CD4-positive, alpha-beta T cell (primary cell): ENCODE measurements around the gene SMYD3. TPM values are rescaled to one million over a fixed set of nuclear protein-coding genes. Genes with fewer than 3 reads are reported as not detected.

Source experiments
- ATAC-seq: fragments of 200-7000 bp; cut with Tn5 transposase; one replicate; pipeline ENCODE4 v1.10.0; 2022; ENCODE audit warnings: mild to moderate bottlenecking; ENCODE audit not compliant: poor library complexity
- CTCF ChIA-PET: fragments of 350-600 bp; sonication (Branson Sonifier 250); formaldehyde crosslinking; loops from one replicate; lab custom pipeline; 2021; ENCODE audit warnings: antibody characterized with exemption, inconsistent platforms; lab: Charles Lee
- POLR2A ChIA-PET: fragments of 350-600 bp; sonication (Branson Sonifier 250); formaldehyde crosslinking; loops from one replicate; lab custom pipeline; 2021; ENCODE audit warnings: antibody characterized with exemption, inconsistent platforms; lab: Charles Lee
- DNase-seq, 14 experiments: peaks; one replicate each; pipeline ENCODE4 v3.0.0-alpha.2; 2013 to 2020; ENCODE audit warnings: mixed read lengths in 2 of 14
- H3K27ac ChIP-seq, 2 donors: one replicate each; pipeline versions ENCODE4 v1.5.1 to v1.7.0; 2013; ENCODE audit warnings: low read length in 2 of 2, low read depth in 1 of 2, mild to moderate bottlenecking in 1 of 2
- H3K27me3 ChIP-seq, 2 experiments: 1 replicate in 1 of 2; 2 replicates in 1 of 2; pipeline versions ENCODE4 v1.6.1 to v1.7.0; 2013; ENCODE audit warnings: low read length in 2 of 2, control low read depth in 1 of 2, mild to moderate bottlenecking in 1 of 2, moderate library complexity in 1 of 2; ENCODE audit not compliant: insufficient read depth in 2 of 2, control insufficient read depth in 1 of 2
- H3K36me3 ChIP-seq: one replicate; pipeline ENCODE4 v1.6.1; 2013; ENCODE audit warnings: low read length, control low read depth; ENCODE audit not compliant: insufficient read depth
- H3K4me1 ChIP-seq: one replicate; pipeline ENCODE4 v1.6.1; 2013; ENCODE audit warnings: low read length, control low read depth; ENCODE audit not compliant: insufficient read depth
- H3K4me3 ChIP-seq: one replicate; pipeline ENCODE4 v1.5.1; 2013; ENCODE audit warnings: mild to moderate bottlenecking, low read length, moderate library complexity
- H3K9me3 ChIP-seq, 2 experiments: 1 replicate in 1 of 2; 2 replicates in 1 of 2; pipeline versions ENCODE4 v1.6.1 to v1.7.0; 2013; ENCODE audit warnings: low read length in 2 of 2, mild to moderate bottlenecking in 2 of 2, control low read depth in 1 of 2, moderate library complexity in 1 of 2; ENCODE audit not compliant: control insufficient read depth in 1 of 2, insufficient read depth in 1 of 2
- H3K27ac Mint-ChIP-seq: one replicate; pipeline ENCODE4 v1.8.0; 2020; ENCODE audit warnings: mixed read lengths
- H3K27me3 Mint-ChIP-seq: one replicate; pipeline ENCODE4 v1.8.0; 2021; ENCODE audit warnings: mixed read lengths
- H3K36me3 Mint-ChIP-seq: one replicate; pipeline ENCODE4 v1.8.0; 2021; ENCODE audit warnings: low read depth, mixed read lengths
- H3K4me1 Mint-ChIP-seq: one replicate; pipeline ENCODE4 v1.8.0; 2021; ENCODE audit warnings: low read depth, mixed read lengths
- H3K4me3 Mint-ChIP-seq: one replicate; pipeline ENCODE4 v1.8.0; 2020; ENCODE audit warnings: mild to moderate bottlenecking, mixed read lengths
- H3K9me3 Mint-ChIP-seq: one replicate; pipeline ENCODE4 v1.8.0; 2020; ENCODE audit warnings: mixed read lengths
- intact Hi-C, 2 experiments: fragments of 100-400 bp; cut with DNase I in 1 of 2; cut with micrococcal nuclease in 1 of 2; formaldehyde crosslinking; loops; one replicate each; pipeline versions ENCODE4 v1.15.1 to v1.9.0; 2023 to 2025; cut with DNase I, micrococcal nuclease
- total RNA-seq, 174 experiments: library from RNA in 2 of 174; stranded (reverse) in 2 of 174; gene quantifications; one replicate each; pipeline ENCODE4 v1.2.3 and lab custom pipeline; 2021 to 2026
- TF ChIP-seq, protein P1 (sequence below): fragments of 200-600 bp; IDR thresholded peaks from one replicate; pipeline ENCODE4 v1.8.0; 2022; ENCODE audit warnings: antibody characterized with exemption, mild to moderate bottlenecking

Gene SMYD3
- total RNA-seq, 2 experiments from 2014 or later = 18.8 to 19.6 TPM

DNA sequence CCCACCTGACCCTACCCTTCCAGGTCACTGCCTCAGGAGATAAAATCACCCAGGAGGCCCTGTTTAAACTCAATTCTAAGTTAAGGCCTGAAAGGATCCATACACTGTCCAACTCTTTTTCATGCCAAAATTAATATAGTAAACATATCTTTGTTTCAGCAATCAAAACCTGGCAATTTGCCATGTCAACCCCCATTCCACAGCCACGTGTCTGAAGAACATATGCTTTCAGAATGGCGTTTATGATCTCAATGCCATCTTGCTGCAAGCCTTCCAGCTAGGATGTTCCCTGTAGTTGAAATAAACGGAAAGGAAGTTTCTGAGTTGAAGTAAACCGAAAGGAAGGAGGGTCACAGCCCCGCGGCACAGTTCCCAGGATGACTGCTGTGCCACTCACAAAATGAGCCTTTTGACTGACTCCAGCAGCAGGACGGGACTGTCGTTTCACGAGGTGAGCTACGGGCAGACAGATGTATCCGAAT, 472.0 kb downstream of the SMYD3 start:
- ATAC-seq (no peak), DNase-seq (no peak)
- Histone ChIP-seq H3K4me3 (no peak overlapping the region), H3K4me1 (no peaks in the 10 kb centered on the region), H3K27ac (no peak overlapping the region), H3K9me3 (peaks cover 0 to 5% of the 10 kb centered on the region in 2 experiments), H3K36me3 (no peaks in the 10 kb centered on the region), H3K27me3 (no peaks in the 10 kb centered on the region)
- intact Hi-C loops = no loop called here
- POLR2A ChIA-PET = no interaction called here
- no peaks in the 10 kb centered on the region for H3K4me1 Mint-ChIP-seq
- no peak overlapping the region for H3K27ac Mint-ChIP-seq
- H3K36me3 Mint-ChIP-seq = no peaks in the 10 kb centered on the region
- H3K9me3 Mint-ChIP-seq = no peaks in the 10 kb centered on the region
- TF ChIP-seq, protein P1, sequence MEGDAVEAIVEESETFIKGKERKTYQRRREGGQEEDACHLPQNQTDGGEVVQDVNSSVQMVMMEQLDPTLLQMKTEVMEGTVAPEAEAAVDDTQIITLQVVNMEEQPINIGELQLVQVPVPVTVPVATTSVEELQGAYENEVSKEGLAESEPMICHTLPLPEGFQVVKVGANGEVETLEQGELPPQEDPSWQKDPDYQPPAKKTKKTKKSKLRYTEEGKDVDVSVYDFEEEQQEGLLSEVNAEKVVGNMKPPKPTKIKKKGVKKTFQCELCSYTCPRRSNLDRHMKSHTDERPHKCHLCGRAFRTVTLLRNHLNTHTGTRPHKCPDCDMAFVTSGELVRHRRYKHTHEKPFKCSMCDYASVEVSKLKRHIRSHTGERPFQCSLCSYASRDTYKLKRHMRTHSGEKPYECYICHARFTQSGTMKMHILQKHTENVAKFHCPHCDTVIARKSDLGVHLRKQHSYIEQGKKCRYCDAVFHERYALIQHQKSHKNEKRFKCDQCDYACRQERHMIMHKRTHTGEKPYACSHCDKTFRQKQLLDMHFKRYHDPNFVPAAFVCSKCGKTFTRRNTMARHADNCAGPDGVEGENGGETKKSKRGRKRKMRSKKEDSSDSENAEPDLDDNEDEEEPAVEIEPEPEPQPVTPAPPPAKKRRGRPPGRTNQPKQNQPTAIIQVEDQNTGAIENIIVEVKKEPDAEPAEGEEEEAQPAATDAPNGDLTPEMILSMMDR = no peak
- no peaks in the 10 kb centered on the region for H3K27me3 Mint-ChIP-seq
- CTCF ChIA-PET = no interaction called here
- H3K4me3 Mint-ChIP-seq = no peak overlapping the region

DNA sequence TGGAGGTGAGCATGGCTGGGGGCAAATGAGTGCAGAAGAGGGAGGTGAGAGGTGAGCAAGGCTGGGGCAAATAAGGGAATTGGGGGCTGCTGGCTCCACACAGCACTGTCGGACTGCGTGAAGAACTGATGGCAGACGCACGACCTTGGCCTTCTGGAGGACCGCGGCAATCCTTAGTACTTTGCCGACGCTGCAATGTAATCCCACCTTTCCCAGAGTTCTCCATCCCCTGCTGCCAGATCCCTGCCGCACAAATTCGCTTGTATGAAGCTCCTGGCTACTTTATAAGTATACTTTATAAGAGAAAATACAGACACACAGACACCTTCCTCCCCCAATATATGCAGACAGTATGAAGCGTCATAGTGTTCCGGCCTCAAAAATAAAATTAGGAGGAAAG, 472.4 kb downstream of the SMYD3 start:
- Histone ChIP-seq H3K27me3 (no peaks in the 10 kb centered on the region), H3K9me3 (peaks cover 0 to 5% of the 10 kb centered on the region in 2 experiments), H3K4me1 (no peaks in the 10 kb centered on the region), H3K4me3 (no peak overlapping the region), H3K36me3 (no peaks in the 10 kb centered on the region), H3K27ac (no peak overlapping the region)
- ATAC-seq = no peak
- no peaks in the 10 kb centered on the region for H3K36me3 Mint-ChIP-seq
- POLR2A ChIA-PET = no interaction called here
- no peak overlapping the region for H3K4me3 Mint-ChIP-seq
- H3K27me3 Mint-ChIP-seq = no peaks in the 10 kb centered on the region
- CTCF ChIA-PET = no interaction called here
- TF ChIP-seq, protein P1 = no peak
- H3K4me1 Mint-ChIP-seq = no peaks in the 10 kb centered on the region
- H3K27ac Mint-ChIP-seq = no peak overlapping the region
- no peaks in the 10 kb centered on the region for H3K9me3 Mint-ChIP-seq
- intact Hi-C loops = no loop called here
- DNase-seq = no peak

DNA sequence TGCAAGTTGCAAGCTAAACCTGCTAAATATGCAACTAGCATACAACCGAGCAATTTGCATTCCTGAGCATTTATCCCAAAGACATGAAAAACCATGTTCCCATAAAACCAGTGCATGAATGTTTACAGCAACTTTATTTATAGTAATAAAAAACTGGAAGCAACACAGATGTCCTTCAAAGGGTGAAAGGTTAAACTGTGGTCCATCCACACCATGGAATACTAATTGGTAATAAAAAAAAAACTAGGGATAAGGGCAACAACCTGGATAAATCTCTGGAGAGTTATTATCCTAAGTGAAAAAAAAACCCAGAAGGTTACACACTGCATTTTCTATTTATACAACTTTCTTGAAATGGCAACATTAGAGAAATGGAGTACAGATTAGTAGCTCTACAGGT, 474.1 kb downstream of the SMYD3 start:
- TF ChIP-seq, protein P1 = no peak
- intact Hi-C loops = no loop called here

More for the DNA sequence above, 474.1 kb downstream of the SMYD3 start:
- no peak overlapping the region for H3K27ac ChIP-seq
- H3K27ac Mint-ChIP-seq = no peak overlapping the region
- H3K36me3 ChIP-seq = no peaks in the 10 kb centered on the region
- ChIA-PET POLR2A (no interaction called here), CTCF (no interaction called here)
- no peaks in the 10 kb centered on the region for H3K36me3 Mint-ChIP-seq
- DNase-seq = no peak
- peaks cover 0 to 5% of the 10 kb centered on the region in 2 experiments for H3K9me3 ChIP-seq
- no peaks in the 10 kb centered on the region for H3K27me3 ChIP-seq
- ATAC-seq = no peak
- no peak overlapping the region for H3K4me3 ChIP-seq
- H3K9me3 Mint-ChIP-seq = peaks cover 2% of the 10 kb centered on the region
- H3K4me1 Mint-ChIP-seq = no peaks in the 10 kb centered on the region
- no peak overlapping the region for H3K4me3 Mint-ChIP-seq
- no peaks in the 10 kb centered on the region for H3K27me3 Mint-ChIP-seq
- no peaks in the 10 kb centered on the region for H3K4me1 ChIP-seq
